Measurements from ENCODE around the gene OR2Z1.

DNA sequence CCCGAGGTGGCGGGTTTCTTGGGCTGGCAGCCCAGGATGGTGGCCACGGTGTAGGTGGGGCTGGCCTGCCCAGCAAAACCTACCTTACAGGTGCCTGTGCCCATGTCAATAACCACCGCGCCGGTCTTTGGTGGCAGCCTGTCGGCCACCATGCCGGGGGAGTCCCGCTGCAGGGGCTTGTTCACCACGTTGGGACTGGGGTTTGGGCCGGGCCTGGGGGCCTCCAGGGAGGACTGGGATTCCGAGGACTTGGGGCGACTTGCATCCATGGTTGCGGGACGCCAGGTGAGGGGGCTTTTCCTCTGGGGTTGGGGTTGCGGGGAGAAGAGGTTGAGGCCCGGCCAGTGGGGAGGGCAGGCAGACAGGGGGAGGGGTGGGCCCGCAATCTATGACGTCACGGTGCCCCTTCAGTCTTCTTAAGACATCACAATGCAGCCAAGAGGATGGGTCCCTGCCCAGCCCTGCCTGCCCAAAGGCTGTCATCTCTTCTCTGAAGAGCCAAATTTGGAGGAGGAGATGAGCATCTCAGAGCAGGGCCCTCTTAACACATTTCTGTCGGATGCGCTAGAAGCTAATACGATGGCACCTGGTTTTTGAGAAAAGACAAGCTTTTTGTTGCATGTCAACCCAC, 22.9 kb upstream of the OR2Z1 start, which contains the start of gene ACTL9:
- TF ChIP-seq, protein P1, sequence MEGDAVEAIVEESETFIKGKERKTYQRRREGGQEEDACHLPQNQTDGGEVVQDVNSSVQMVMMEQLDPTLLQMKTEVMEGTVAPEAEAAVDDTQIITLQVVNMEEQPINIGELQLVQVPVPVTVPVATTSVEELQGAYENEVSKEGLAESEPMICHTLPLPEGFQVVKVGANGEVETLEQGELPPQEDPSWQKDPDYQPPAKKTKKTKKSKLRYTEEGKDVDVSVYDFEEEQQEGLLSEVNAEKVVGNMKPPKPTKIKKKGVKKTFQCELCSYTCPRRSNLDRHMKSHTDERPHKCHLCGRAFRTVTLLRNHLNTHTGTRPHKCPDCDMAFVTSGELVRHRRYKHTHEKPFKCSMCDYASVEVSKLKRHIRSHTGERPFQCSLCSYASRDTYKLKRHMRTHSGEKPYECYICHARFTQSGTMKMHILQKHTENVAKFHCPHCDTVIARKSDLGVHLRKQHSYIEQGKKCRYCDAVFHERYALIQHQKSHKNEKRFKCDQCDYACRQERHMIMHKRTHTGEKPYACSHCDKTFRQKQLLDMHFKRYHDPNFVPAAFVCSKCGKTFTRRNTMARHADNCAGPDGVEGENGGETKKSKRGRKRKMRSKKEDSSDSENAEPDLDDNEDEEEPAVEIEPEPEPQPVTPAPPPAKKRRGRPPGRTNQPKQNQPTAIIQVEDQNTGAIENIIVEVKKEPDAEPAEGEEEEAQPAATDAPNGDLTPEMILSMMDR (conservative IDR thresholded peaks at IDR 0.05; ENCODE audit: low read depth, low read length): no peak
- no peak for TF ChIP-seq EZH2 (IDR thresholded peaks at IDR 0.05; ENCODE audit: borderline replicate concordance, low read depth, low read length, poor library complexity, severe bottlenecking)

Data from A673 (cell line).